Measurements from ENCODE around the gene SYT8.
"Not testable (repeated sequence)": the region's sequence is repeated elsewhere in the genome, so short reads cannot be mapped to it uniquely, and the experiment has no call there.

The SYT8 gene

DNA sequence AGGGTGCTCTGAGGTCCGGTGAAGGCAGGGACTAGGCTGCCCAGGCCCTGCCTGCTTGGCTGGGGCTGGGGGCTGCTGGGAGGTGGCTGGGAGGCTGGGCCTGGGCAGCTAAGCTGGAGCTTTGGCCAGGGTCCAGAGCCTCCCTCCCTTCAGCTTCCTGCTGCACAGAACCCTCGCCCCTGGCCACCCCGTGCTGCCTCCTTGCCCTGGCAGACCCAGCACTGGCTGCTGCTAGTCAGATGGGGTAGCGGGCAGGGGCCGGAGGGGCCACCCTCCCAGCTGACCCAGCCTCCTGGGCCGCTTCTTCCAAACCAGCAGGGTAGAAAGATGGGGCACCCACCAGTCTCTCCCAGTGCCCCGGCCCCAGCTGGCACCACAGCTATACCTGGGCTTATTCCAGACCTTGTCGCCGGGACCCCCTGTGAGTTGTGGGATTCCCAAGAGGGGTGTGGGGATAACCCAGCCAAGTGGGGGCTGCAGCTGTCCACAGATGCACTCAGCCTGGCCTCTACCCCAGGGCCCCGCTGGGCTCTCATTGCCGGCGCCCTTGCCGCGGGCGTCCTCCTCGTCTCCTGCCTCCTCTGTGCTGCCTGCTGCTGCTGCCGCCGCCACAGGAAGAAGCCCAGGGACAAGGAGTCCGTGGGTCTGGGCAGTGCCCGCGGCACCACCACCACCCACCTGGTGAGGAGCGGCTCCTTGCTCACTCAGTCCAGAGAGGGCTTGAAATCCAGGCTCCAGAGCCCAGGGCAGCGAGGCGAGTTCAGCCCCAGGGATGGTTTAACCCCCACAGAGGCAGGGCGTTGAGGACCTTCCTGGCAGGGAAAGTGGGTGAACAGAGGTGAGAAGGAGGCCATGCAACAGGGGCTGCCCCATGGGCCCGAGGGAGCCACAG is at the start of gene SYT8:
Gene SYT8 (plus strand): TSS at position 212 of the 892 bp plus-strand sequence. CDS start 116 bp downstream, at position 328.
- Mint-ChIP-seq H3K36me3 (ENCODE audit: low read depth) (no peaks in the 10 kb centered on the region), H3K4me1 (peaks cover 7% of the 10 kb centered on the region), H3K4me3 (no peak within 1 kb of the TSS), H3K27me3 (peaks cover 6% of the 10 kb centered on the region), H3K9me3 (no peaks in the 10 kb centered on the region), H3K27ac (no peak within 1 kb of the TSS)
- DNase-seq (no peak), ATAC-seq (no peak)

DNA sequence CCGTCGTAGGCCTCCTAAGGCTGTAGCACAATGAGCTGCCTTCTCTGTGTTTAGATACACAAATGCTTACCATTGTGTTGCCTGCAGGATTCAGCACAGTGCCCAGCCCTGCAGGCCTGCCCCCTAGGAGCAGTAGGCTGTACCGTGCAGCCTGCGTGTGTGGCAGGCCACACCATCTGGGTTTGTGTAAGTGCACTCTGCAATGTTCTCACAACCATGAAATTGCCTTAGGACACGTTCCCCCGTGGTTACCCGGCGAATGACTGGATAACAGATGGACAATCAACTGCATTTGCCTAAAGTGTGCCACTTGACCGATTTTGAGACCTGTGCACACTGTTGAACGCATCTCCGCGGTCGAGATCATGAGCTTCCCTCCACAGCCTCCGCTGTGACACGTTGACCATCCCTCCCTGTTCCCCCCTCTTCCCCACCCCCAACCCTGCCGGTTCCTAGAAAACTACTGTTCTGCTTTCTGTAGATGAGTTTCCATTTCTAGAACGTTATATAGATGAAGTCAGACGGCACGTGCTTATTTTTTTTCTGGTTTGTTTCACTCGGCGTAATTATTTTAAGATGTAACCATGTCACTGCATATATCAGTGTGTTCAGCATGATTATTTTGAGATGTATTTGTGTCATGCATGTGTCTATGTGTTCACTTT is 48.9 kb upstream of the SYT8 start:
- H3K9me3 Mint-ChIP-seq, result no peaks in the 10 kb centered on the region
- H3K4me3 Mint-ChIP-seq, result no peak overlapping the region
- ATAC-seq, result no peak
- no peaks in the 10 kb centered on the region for H3K36me3 Mint-ChIP-seq (ENCODE audit: low read depth)
- DNase-seq, result no peak
- H3K4me1 Mint-ChIP-seq, result no peaks in the 10 kb centered on the region
- H3K27ac Mint-ChIP-seq, result no peak overlapping the region
- no peaks in the 10 kb centered on the region for H3K27me3 Mint-ChIP-seq

DNA sequence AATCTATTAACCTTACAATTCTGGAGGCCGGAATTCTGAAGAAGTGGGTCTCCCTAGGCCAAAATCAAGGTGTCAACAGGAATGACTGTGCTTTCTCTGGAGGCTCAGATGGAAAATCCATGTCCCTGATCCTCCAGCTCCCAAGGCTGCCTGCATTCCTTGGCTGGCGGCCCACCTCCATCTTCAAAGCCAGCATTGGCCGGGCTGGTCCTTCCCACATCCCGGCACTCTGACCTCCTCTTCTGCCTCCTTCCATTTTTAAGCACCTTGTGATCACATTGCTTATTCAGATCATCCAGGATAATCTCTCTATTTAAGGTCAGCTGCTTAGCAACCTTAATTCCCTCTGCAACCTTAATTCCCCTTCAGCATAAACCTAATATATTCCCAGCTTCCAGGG is 48.3 kb upstream of the SYT8 start:
- no peaks in the 10 kb centered on the region for H3K9me3 Mint-ChIP-seq
- ATAC-seq, result no peak

DNA sequence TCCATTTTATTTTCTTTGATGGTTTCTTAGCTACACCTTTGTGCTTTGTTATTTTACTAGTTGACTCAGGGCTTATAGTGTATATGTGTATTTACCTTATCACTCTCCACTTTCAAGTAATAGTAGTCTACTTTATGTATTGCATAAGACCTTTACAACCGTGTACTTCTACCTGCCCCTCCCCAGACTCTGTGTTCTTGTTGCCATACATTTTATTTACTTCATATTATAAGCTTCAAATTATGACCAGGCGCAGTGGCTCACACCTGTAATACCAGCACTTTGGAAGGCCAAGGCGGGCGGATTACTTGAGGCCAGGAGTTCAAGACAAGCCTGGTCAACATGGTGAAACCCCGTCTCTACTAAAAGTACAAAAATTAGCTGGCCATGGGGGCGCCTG is 42.9 kb upstream of the SYT8 start:
- DNase-seq, result no peak
- no peak for ATAC-seq
- H3K4me3 Mint-ChIP-seq, result no peak overlapping the region
- H3K27me3 Mint-ChIP-seq, result peaks cover 6% of the 10 kb centered on the region
- H3K27ac Mint-ChIP-seq, result no peak overlapping the region
- H3K9me3 Mint-ChIP-seq, result no peaks in the 10 kb centered on the region
- H3K36me3 Mint-ChIP-seq (ENCODE audit: low read depth), result no peaks in the 10 kb centered on the region
- peaks cover 7% of the 10 kb centered on the region for H3K4me1 Mint-ChIP-seq

More for the DNA sequence above, 48.3 kb upstream of the SYT8 start:
- Mint-ChIP-seq H3K27me3 (peaks cover 2% of the 10 kb centered on the region), H3K4me3 (no peak overlapping the region), H3K4me1 (no peaks in the 10 kb centered on the region), H3K27ac (no peak overlapping the region), H3K36me3 (ENCODE audit: low read depth) (no peaks in the 10 kb centered on the region)
- no peak for DNase-seq

- Mint-ChIP-seq H3K27ac (peak overlapping the region; percentile 69), H3K4me3 (peak overlapping the region; percentile 67), H3K36me3 (ENCODE audit: low read depth) (no peaks in the 10 kb centered on the region), H3K9me3 (no peaks in the 10 kb centered on the region), H3K4me1 (peaks cover 7% of the 10 kb centered on the region), H3K27me3 (peaks cover 6% of the 10 kb centered on the region)
- ATAC-seq, result no peak
- no peak for DNase-seq
Observed at GRCh38 chr11:1792461-1792860, 42.3 kb upstream of the SYT8 start.

DNA sequence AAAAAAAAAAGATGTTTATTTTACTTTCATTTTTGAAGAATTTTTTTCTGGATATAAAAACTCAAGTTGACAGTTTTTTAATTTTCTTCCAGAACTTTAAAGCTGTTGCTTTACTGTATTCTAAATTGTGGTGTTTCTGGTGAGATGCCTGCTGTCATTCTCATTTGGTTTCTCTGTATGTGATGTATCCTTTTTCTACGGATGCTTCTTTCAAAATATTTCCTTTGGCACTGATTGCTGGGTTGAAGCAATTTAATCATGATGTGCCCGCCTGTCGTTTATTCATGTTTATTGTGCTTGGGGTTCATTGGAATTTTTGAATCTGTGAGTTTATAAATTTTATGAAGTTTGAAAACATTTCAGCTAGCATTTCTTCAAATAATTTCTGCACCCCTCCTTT is 41.7 kb upstream of the SYT8 start:
- Mint-ChIP-seq H3K4me3 (no peak overlapping the region), H3K9me3 (no peaks in the 10 kb centered on the region), H3K36me3 (ENCODE audit: low read depth) (no peaks in the 10 kb centered on the region), H3K4me1 (peaks cover 7% of the 10 kb centered on the region), H3K27ac (no peak overlapping the region), H3K27me3 (peaks cover 9% of the 10 kb centered on the region)
- DNase-seq (no peak), ATAC-seq (no peak)

- peaks cover 7% of the 10 kb centered on the region for H3K27me3 Mint-ChIP-seq
- no peak overlapping the region for H3K27ac Mint-ChIP-seq
- H3K4me3 Mint-ChIP-seq, result no peak overlapping the region
- ATAC-seq, result no peak
- H3K9me3 Mint-ChIP-seq, result no peaks in the 10 kb centered on the region
- H3K4me1 Mint-ChIP-seq, result peaks cover 7% of the 10 kb centered on the region
- no peak for DNase-seq
- no peaks in the 10 kb centered on the region for H3K36me3 Mint-ChIP-seq (ENCODE audit: low read depth)
Observed at GRCh38 chr11:1796413-1797011, 38.3 kb upstream of the SYT8 start.

DNA sequence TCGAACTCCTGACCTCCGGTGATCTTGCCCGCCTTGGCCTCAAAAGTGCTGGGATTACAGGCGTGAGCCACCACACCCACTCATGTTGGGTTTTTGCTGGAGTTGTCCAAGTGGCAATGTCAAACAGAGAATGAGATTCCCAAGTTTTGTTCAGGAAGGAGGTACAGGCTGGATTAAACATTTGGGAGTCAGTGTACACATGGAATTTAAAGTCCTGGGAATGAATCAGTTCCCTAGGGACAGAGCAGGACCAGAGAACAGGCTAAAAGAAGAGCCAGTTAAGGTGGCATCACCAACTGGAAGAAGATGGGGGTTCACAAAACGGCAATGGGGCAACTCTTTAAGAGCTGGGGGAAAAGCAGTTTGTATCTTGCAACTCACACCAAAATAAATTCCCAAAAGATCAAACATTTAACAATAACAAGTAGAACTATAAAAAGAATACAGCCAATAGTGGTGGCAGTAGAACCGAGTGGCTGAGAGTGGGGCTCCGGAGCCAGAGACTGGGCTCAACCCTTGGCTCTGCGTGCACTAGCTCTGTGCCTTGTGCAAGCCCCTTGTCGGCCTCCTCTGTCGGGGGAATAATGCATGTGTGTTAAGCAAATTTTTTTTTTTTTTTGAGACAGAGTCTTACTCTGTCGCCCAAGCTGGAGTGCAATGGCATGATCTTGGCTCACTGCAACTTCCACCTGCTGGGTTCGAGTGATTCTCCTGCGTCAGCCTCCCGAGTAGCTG is 37.2 kb upstream of the SYT8 start:
- no peaks in the 10 kb centered on the region for H3K36me3 Mint-ChIP-seq (ENCODE audit: low read depth)
- H3K27me3 Mint-ChIP-seq, result peaks cover 7% of the 10 kb centered on the region
- no peak for ATAC-seq
- DNase-seq, result no peak
- no peak overlapping the region for H3K27ac Mint-ChIP-seq
- peaks cover 5% of the 10 kb centered on the region for H3K4me1 Mint-ChIP-seq
- H3K4me3 Mint-ChIP-seq, result no peak overlapping the region
- H3K9me3 Mint-ChIP-seq, result no peaks in the 10 kb centered on the region

- no peak overlapping the region for H3K27ac Mint-ChIP-seq
- H3K36me3 Mint-ChIP-seq (ENCODE audit: low read depth), result no peaks in the 10 kb centered on the region
- ATAC-seq (no peak), DNase-seq (no peak)
- H3K27me3 Mint-ChIP-seq, result peaks cover 3% of the 10 kb centered on the region
- H3K9me3 Mint-ChIP-seq, result no peaks in the 10 kb centered on the region
- no peak overlapping the region for H3K4me3 Mint-ChIP-seq
- no peaks in the 10 kb centered on the region for H3K4me1 Mint-ChIP-seq
Observed at GRCh38 chr11:1803246-1803645, 31.5 kb upstream of the SYT8 start.

GRCh38 chr11:1803835-1804519 is 30.8 kb upstream of the SYT8 start:
- not testable (repeated sequence) for H3K4me3 Mint-ChIP-seq, H3K27ac Mint-ChIP-seq, H3K27me3 Mint-ChIP-seq

GRCh38 chr11:1805525-1805924 is 29.3 kb upstream of the SYT8 start:
- no peaks in the 10 kb centered on the region for H3K9me3 Mint-ChIP-seq

More at GRCh38 chr11:1803835-1804519, 30.8 kb upstream of the SYT8 start:
- H3K36me3 Mint-ChIP-seq (ENCODE audit: low read depth); H3K9me3 Mint-ChIP-seq; DNase-seq; ATAC-seq; H3K4me1 Mint-ChIP-seq: not testable (repeated sequence)

DNA sequence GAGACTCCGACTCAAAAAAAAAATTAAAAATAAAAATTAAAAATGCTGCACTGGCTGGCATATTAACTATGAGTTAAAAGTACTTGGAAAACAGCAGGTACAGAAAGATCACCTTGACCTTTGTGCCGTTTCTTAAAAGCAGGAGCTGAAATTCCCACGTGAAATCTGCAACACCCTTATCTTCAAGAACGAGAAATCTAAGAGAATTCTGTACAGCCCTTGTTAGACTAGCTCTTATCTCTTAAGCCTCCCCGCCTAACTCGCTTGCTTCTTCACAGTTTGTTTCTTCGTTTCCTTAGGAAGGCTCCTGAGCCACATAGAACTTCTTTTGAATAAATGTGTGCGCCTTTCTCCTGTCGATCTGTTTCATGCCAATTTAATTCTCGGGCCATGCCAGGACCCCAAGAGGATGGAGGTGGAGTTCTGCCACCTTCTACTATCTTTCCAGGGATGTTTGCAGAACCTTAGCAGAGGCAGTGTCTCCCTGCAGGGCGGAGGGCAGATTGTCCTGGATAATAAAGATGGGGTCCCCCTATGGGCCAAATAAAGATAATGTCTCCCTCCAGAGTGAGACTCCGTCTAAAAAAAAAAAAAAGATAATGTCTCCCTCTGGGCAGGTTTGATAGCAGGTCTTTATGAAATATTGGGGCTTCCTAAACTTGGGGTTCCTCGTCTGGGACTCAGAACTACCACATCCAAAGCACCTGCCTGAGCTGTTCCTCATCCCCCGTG is 27.4 kb upstream of the SYT8 start:
- no peaks in the 10 kb centered on the region for H3K36me3 Mint-ChIP-seq (ENCODE audit: low read depth)
- peaks cover 8% of the 10 kb centered on the region for H3K27me3 Mint-ChIP-seq
- no peak for ATAC-seq

More at GRCh38 chr11:1805525-1805924, 29.3 kb upstream of the SYT8 start:
- Mint-ChIP-seq H3K36me3 (ENCODE audit: low read depth) (no peaks in the 10 kb centered on the region), H3K4me3 (no peak overlapping the region), H3K27me3 (peaks cover 3% of the 10 kb centered on the region), H3K27ac (no peak overlapping the region), H3K4me1 (no peaks in the 10 kb centered on the region)
- no peak for DNase-seq
- no peak for ATAC-seq

GRCh38 chr11:1810761-1811160 is 24.0 kb upstream of the SYT8 start:
- no peaks in the 10 kb centered on the region for H3K9me3 Mint-ChIP-seq
- H3K27ac Mint-ChIP-seq, result peak overlapping the region; percentile 42
- H3K36me3 Mint-ChIP-seq (ENCODE audit: low read depth), result no peaks in the 10 kb centered on the region
- DNase-seq (no peak), ATAC-seq (no peak)
- H3K4me1 Mint-ChIP-seq, result no peaks in the 10 kb centered on the region
- H3K27me3 Mint-ChIP-seq, result peaks cover 8% of the 10 kb centered on the region
- H3K4me3 Mint-ChIP-seq, result no peak overlapping the region

More for the DNA sequence above, 27.4 kb upstream of the SYT8 start:
- Mint-ChIP-seq H3K4me1 (no peaks in the 10 kb centered on the region), H3K4me3 (no peak overlapping the region), H3K9me3 (no peaks in the 10 kb centered on the region), H3K27ac (no peak overlapping the region)
- DNase-seq, result no peak
